K562 (cell line): ENCODE data around the gene CROCC2. TPM values are rescaled to one million over a fixed set of nuclear protein-coding genes. Genes with fewer than 3 reads are reported as not detected.

Experiments
- ATAC-seq: fragments of 200-7000 bp; cut with Tn5 transposase; 3 replicates; pipeline ENCODE4 v1.9.1; 2020; ENCODE audit warnings: moderate library complexity
- BruUV-seq: library from RNA; stranded (reverse); fragments of 400-500 nt; replicated peaks from 2 replicates; lab custom pipeline; 2021; lab: Mats Ljungman, UMichigan
- CTCF ChIA-PET: fragments of 300-600 bp; formaldehyde crosslinking; extraction: SDS; loops from one replicate; lab custom pipeline; 2021; ENCODE audit warnings: low intra/inter-chr PET ratio; lab: Yijun Ruan, JAX
- POLR2A ChIA-PET: fragments of 300-600, 350-650 bp; sonication (Branson Sonifier 250); formaldehyde crosslinking; extraction: SDS; loops from one replicate; lab custom pipeline; 2021; ENCODE audit warnings: antibody characterized with exemption, inconsistent platforms; lab: Yijun Ruan, JAX
- DNase-seq, 4 experiments: peaks; one replicate each; pipeline versions ENCODE4 v3.0.0 to v3.0.0-alpha.2; 2011 to 2018; ENCODE audit warnings: low spot score in 3 of 4, mixed read lengths in 3 of 4; ENCODE audit errors: extremely low read depth in 1 of 4
- FAIRE-seq: peaks from 2 replicates; lab custom pipeline; 2011; peaks lifted over from hg19 to GRCh38; lab: Jason Lieb, UNC
- H2AFZ ChIP-seq: 2 replicates; pipeline ENCODE4 v1.6.0; 2011; ENCODE audit warnings: low read depth, low read length, control low read depth, inconsistent platforms
- H3K27ac ChIP-seq: fragments of 200-600 bp; 3 replicates; pipeline ENCODE4 v1.8.0; 2011; ENCODE audit warnings: low read depth, mild to moderate bottlenecking, control low read depth, inconsistent platforms, low read length, moderate library complexity, mixed read lengths; ENCODE audit errors: extremely low read depth
- H3K27me3 ChIP-seq, 2 experiments: fragments of 300-600 bp in 1 of 2; 2 replicates in 1 of 2; 3 replicates in 1 of 2; pipeline versions ENCODE4 v1.6.0 to v1.8.0; 2011; ENCODE audit warnings: inconsistent platforms in 2 of 2, low read length in 2 of 2, mild to moderate bottlenecking in 1 of 2, mixed read lengths in 1 of 2, moderate library complexity in 1 of 2; ENCODE audit not compliant: control insufficient read depth in 2 of 2, insufficient read depth in 2 of 2
- H3K36me3 ChIP-seq: fragments of 300-600 bp; 3 replicates; pipeline ENCODE4 v1.8.0; 2011; ENCODE audit warnings: mild to moderate bottlenecking, low read length, inconsistent platforms; ENCODE audit not compliant: control insufficient read depth, insufficient read depth
- H3K4me1 ChIP-seq, 2 experiments: fragments of 200-600 bp in 1 of 2; replicated peaks in 1 of 2; 2 replicates in 1 of 2; 3 replicates in 1 of 2; pipeline versions ENCODE4 v1.5.1 to v1.8.0; 2011; ENCODE audit warnings: inconsistent platforms in 2 of 2, low read length in 2 of 2, mild to moderate bottlenecking in 1 of 2, mixed read lengths in 1 of 2, moderate library complexity in 1 of 2; ENCODE audit not compliant: control insufficient read depth in 2 of 2, insufficient read depth in 2 of 2
- H3K4me2 ChIP-seq: 2 replicates; pipeline ENCODE4 v1.6.1; 2011; ENCODE audit warnings: low read length, control low read depth, inconsistent platforms, mixed read lengths; ENCODE audit not compliant: insufficient read depth
- H3K4me3 ChIP-seq: fragments of 200-600 bp; sonication (generic), shearing (Covaris generic); 2 replicates; pipeline ENCODE4 v1.5.1; 2016; ENCODE audit warnings: control low read depth, inconsistent platforms
- H3K79me2 ChIP-seq: fragments of 200-600 bp; 3 replicates; pipeline ENCODE4 v1.8.0; 2011; ENCODE audit warnings: low read length, inconsistent platforms; ENCODE audit not compliant: control insufficient read depth, insufficient read depth
- H3K9ac ChIP-seq, 2 experiments: 2 replicates each; pipeline versions ENCODE4 v1.6.0 to v1.6.1; 2011; ENCODE audit warnings: low read depth in 2 of 2, low read length in 2 of 2, control low read depth in 1 of 2, inconsistent platforms in 1 of 2, mild to moderate bottlenecking in 1 of 2, mixed read lengths in 1 of 2; ENCODE audit not compliant: insufficient read depth in 1 of 2
- H3K9me1 ChIP-seq: one replicate; pipeline ENCODE4 v1.6.0; 2011; ENCODE audit warnings: inconsistent platforms, mild to moderate bottlenecking, low read length, moderate library complexity; ENCODE audit not compliant: control insufficient read depth, insufficient read depth
- H3K9me3 ChIP-seq: replicated peaks from 2 replicates; pipeline ENCODE4 v1.5.1; 2011; ENCODE audit warnings: low read depth, low read length, inconsistent platforms; ENCODE audit not compliant: control insufficient read depth, insufficient read depth
- H4K20me1 ChIP-seq: replicated peaks from 2 replicates; pipeline ENCODE4 v1.6.1; 2011; ENCODE audit warnings: low read length, inconsistent platforms, mixed read lengths; ENCODE audit not compliant: control insufficient read depth, insufficient read depth
- BHLHE40 ChIP-seq: IDR thresholded peaks from 2 replicates; pipeline ENCODE4 v1.6.1; 2011; ENCODE audit warnings: low read length, improper control_type of control experiment
- DDX20 ChIP-seq: fragments of 450-650 bp; IDR thresholded peaks from 2 replicates; pipeline ENCODE4 v1.6.1; 2016; ENCODE audit warnings: missing genetic modification characterization, low read depth, mild to moderate bottlenecking, missing compliant biosample characterization, moderate library complexity
- FOXJ3 ChIP-seq: sonication (generic); formaldehyde crosslinking; IDR thresholded peaks from 2 replicates; pipeline ENCODE4 v1.4.0; 2020; ENCODE audit warnings: mild to moderate bottlenecking, missing genetic modification reagents
- MYC ChIP-seq, 2 experiments: fragments of 250-450 bp in 1 of 2; sonication (Bioruptor Pico) in 1 of 2; IDR thresholded peaks; 2 replicates each; pipeline versions ENCODE4 v1.5.1 to v1.6.1; 2012 to 2021; ENCODE audit warnings: low read depth in 2 of 2, borderline replicate concordance in 1 of 2, improper control_type of control experiment in 1 of 2, low read length in 1 of 2, mild to moderate bottlenecking in 1 of 2, moderate library complexity in 1 of 2
- PTTG1 ChIP-seq: fragments of 450-650 bp; IDR thresholded peaks from 2 replicates; pipeline ENCODE4 v1.6.1; 2016; ENCODE audit warnings: low read depth, mild to moderate bottlenecking, missing genetic modification characterization, missing compliant biosample characterization
- TSC22D4 ChIP-seq: fragments of 450-650 bp; IDR thresholded peaks from 2 replicates; pipeline ENCODE4 v1.6.1; 2016; ENCODE audit warnings: missing genetic modification characterization, missing biosample characterization, control low read depth
- XRCC4 ChIP-seq: IDR thresholded peaks from one replicate; pipeline ENCODE4 v1.6.1; 2011; ENCODE audit not compliant: insufficient read depth, insufficient read length; ENCODE audit errors: extremely low read depth
- ZNF696 ChIP-seq: fragments of 250-450 bp; sonication (Bioruptor Pico); conservative IDR thresholded peaks from 2 replicates; pipeline ENCODE4 v1.4.0; 2020; ENCODE audit warnings: mild to moderate bottlenecking, moderate library complexity
- WGBS: fragments of 100-300 bp; shearing (Covaris generic); methylation state at CpG from one replicate; pipeline ENCODE4 v1.1.6; 2016; ENCODE audit warnings: low coverage, mixed read lengths; ENCODE audit not compliant: insufficient coverage; ENCODE audit errors: missing lambda C conversion rate; 5-methylcytosine and 5-hydroxymethylcytosine counted together
- in situ Hi-C: fragments of 300-500 bp; cut with MboI; formaldehyde crosslinking; loops from 4 replicates; pipeline ENCODE4 v1.15.0; 2018; ENCODE audit warnings: inconsistent platforms, mixed read lengths
- intact Hi-C: fragments of 100-400 bp; cut with micrococcal nuclease; formaldehyde crosslinking; loops from 2 replicates; pipeline ENCODE4 v1.14.2; 2022
- polyA plus RNA-seq, 8 experiments: library from polyadenylated mRNA; depleted of rRNA in 4 of 8; stranded (reverse) in 5 of 8; unstranded in 3 of 8; fragments of >200 nt; fragmentation: Nextera tagmentation in 2 of 8; fragmentation: Illumina TruSeq in 1 of 8; extraction: Ambion mirVana in 2 of 8; extraction: Trizol in 1 of 8; gene quantifications; 2 replicates each; pipeline versions ENCODE4 v1.2.1 to v1.2.3, GENCODE V29; 2011 to 2014; ENCODE audit warnings: inconsistent platforms in 1 of 8, missing spikeins in 1 of 8
- total RNA-seq, 7 experiments: library from RNA; depleted of rRNA in 6 of 7; stranded (reverse); fragments of >200 nt in 6 of 7; fragmentation: Illumina TruSeq in 2 of 7; extraction: Trizol in 2 of 7; gene quantifications; 2 replicates each; pipeline versions ENCODE4 v1.2.1 to v1.2.3, GENCODE V29; 2011 to 2021; ENCODE audit warnings: low replicate concordance in 1 of 7
- TF ChIP-seq, protein P1 (sequence below): IDR thresholded peaks from 2 replicates; pipeline ENCODE4 v1.6.1; 2016; ENCODE audit warnings: missing genetic modification characterization, missing compliant biosample characterization
- TF ChIP-seq, protein P2 (sequence below), 2 experiments: fragments of 450-650 bp; IDR thresholded peaks; 2 replicates each; pipeline ENCODE4 v1.6.1; 2018; ENCODE audit warnings: mild to moderate bottlenecking in 2 of 2, low read depth in 1 of 2; ENCODE audit not compliant: partially characterized antibody in 2 of 2
- TF ChIP-seq, protein P3 (sequence below): fragments of 450-650 bp; formaldehyde crosslinking; IDR thresholded peaks from 2 replicates; pipeline ENCODE4 v1.4.0; 2020; ENCODE audit warnings: mild to moderate bottlenecking, moderate library complexity
- TF ChIP-seq, protein P4 (sequence below): fragments of 450-650 bp; conservative IDR thresholded peaks from 2 replicates; pipeline ENCODE4 v1.6.1; 2016; ENCODE audit warnings: missing genetic modification characterization, low read depth, mild to moderate bottlenecking, missing compliant biosample characterization, moderate library complexity

Gene CROCC2
- total and polyA plus RNA-seq, 9 of the 15 experiments (the other 6 are each of a cell fraction or from before 2014, with no cell fraction given), result not detected

DNA sequence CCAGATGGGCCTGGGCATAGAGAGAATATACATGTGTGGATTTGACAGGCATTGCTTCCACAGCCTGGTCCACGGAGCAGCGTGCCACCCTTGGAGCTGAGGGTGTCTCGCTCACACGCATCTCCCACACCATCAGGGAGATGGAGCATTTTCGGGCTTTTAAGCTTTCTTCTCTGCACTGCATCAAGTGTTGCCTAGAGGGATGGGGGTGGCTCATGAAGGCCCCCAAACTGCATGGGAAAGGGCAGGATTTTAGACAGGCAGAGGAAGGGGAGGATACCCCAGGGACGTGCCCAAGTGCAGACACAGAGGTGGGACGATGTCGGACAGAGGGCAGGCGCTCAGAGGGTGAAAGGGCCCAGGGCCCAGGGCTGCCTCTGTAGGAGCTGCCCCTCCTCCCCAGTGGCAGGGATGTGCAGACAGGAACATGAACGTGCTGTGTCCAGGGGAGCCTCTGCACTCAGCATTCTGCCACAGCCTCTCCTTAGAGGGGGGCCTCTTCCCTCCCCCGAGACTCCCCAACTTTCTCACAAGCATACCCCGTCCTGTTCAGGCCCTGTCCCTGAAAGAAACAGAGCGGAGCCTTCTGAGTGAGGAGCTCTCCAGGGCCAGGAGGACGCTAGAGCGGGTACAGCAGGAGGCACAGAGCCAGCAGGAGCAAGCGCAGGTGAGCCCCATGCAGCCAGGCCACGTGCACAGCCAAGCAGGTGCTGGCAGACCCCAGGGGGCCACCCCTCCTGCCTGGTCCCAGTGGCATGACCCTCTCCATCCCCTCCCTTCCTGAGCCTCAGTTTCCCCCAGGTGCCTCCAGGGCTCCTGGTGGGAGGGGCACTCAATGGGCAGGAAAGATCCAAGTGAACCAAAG is 49.4 kb downstream of the CROCC2 start:
- ChIA-PET CTCF (no interaction called here), POLR2A (no interaction called here)
- H3K27me3 ChIP-seq, result peaks cover 0 to 36% of the 10 kb centered on the region in 2 experiments; a peak in 2 of 5 replicates
- H3K36me3 ChIP-seq, result no peaks in the 10 kb centered on the region
- no peak overlapping the region for H3K4me3 ChIP-seq
- no peak overlapping the region for H2AFZ ChIP-seq
- H3K9ac ChIP-seq, result no peak overlapping the region
- BruUV-seq, result no TSS peak
- DNase-seq, result no peak
- H3K4me2 ChIP-seq, result no peak overlapping the region
- no peak for FAIRE-seq
- peaks cover 0 to 3% of the 10 kb centered on the region in 2 experiments; a peak in 1 of 5 replicates for H3K4me1 ChIP-seq
- H3K9me1 ChIP-seq, result no peaks in the 10 kb centered on the region
- no peaks in the 10 kb centered on the region for H3K9me3 ChIP-seq
- no peaks in the 10 kb centered on the region for H4K20me1 ChIP-seq
- 0% methylated on average over 9 of the region's 17 CpGs for WGBS
- ATAC-seq, result no peak
- no peaks in the 10 kb centered on the region for H3K79me2 ChIP-seq
- H3K27ac ChIP-seq, result no peak overlapping the region
- intact Hi-C loops (no loop called here), in situ Hi-C loops (no loop called here)
- TF ChIP-seq, protein P1, sequence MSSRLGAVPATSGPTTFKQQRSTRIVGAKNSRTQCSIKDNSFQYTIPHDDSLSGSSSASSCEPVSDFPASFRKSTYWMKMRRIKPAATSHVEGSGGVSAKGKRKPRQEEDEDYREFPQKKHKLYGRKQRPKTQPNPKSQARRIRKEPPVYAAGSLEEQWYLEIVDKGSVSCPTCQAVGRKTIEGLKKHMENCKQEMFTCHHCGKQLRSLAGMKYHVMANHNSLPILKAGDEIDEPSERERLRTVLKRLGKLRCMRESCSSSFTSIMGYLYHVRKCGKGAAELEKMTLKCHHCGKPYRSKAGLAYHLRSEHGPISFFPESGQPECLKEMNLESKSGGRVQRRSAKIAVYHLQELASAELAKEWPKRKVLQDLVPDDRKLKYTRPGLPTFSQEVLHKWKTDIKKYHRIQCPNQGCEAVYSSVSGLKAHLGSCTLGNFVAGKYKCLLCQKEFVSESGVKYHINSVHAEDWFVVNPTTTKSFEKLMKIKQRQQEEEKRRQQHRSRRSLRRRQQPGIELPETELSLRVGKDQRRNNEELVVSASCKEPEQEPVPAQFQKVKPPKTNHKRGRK, result no peak
- TF ChIP-seq PTTG1 (tag) (no peak), BHLHE40 (no peak), ZNF696 (no peak), DDX20 (tag) (no peak), TSC22D4 (tag) (no peak), XRCC4 (no peak), MYC (IDR thresholded peaks at IDR 0.05; ENCODE audit: low read depth, low read length) (no peak), MYC (CRISPR knock-in tag; IDR thresholded peaks at IDR 0.05; ENCODE audit: borderline replicate concordance, low read depth) (no peak), FOXJ3 (CRISPR knock-in tag) (no peak)
- TF ChIP-seq, protein P2, sequence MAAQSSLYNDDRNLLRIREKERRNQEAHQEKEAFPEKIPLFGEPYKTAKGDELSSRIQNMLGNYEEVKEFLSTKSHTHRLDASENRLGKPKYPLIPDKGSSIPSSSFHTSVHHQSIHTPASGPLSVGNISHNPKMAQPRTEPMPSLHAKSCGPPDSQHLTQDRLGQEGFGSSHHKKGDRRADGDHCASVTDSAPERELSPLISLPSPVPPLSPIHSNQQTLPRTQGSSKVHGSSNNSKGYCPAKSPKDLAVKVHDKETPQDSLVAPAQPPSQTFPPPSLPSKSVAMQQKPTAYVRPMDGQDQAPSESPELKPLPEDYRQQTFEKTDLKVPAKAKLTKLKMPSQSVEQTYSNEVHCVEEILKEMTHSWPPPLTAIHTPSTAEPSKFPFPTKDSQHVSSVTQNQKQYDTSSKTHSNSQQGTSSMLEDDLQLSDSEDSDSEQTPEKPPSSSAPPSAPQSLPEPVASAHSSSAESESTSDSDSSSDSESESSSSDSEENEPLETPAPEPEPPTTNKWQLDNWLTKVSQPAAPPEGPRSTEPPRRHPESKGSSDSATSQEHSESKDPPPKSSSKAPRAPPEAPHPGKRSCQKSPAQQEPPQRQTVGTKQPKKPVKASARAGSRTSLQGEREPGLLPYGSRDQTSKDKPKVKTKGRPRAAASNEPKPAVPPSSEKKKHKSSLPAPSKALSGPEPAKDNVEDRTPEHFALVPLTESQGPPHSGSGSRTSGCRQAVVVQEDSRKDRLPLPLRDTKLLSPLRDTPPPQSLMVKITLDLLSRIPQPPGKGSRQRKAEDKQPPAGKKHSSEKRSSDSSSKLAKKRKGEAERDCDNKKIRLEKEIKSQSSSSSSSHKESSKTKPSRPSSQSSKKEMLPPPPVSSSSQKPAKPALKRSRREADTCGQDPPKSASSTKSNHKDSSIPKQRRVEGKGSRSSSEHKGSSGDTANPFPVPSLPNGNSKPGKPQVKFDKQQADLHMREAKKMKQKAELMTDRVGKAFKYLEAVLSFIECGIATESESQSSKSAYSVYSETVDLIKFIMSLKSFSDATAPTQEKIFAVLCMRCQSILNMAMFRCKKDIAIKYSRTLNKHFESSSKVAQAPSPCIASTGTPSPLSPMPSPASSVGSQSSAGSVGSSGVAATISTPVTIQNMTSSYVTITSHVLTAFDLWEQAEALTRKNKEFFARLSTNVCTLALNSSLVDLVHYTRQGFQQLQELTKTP (IDR thresholded peaks at IDR 0.05; ENCODE audit: low read depth in 1 of 2, partially characterized antibody in 2 of 2), result no peak
- TF ChIP-seq, protein P3, sequence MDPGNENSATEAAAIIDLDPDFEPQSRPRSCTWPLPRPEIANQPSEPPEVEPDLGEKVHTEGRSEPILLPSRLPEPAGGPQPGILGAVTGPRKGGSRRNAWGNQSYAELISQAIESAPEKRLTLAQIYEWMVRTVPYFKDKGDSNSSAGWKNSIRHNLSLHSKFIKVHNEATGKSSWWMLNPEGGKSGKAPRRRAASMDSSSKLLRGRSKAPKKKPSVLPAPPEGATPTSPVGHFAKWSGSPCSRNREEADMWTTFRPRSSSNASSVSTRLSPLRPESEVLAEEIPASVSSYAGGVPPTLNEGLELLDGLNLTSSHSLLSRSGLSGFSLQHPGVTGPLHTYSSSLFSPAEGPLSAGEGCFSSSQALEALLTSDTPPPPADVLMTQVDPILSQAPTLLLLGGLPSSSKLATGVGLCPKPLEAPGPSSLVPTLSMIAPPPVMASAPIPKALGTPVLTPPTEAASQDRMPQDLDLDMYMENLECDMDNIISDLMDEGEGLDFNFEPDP (CRISPR knock-in tag), result no peak
- TF ChIP-seq, protein P4, sequence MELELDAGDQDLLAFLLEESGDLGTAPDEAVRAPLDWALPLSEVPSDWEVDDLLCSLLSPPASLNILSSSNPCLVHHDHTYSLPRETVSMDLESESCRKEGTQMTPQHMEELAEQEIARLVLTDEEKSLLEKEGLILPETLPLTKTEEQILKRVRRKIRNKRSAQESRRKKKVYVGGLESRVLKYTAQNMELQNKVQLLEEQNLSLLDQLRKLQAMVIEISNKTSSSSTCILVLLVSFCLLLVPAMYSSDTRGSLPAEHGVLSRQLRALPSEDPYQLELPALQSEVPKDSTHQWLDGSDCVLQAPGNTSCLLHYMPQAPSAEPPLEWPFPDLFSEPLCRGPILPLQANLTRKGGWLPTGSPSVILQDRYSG (tag), result no peak
